Measurements from ENCODE around the gene WT1. TPM values are rescaled to one million over a fixed set of nuclear protein-coding genes. Genes with fewer than 3 reads are reported as not detected.

The WT1 gene
- total RNA-seq, 6 experiments from 2014 or later = not detected

DNA sequence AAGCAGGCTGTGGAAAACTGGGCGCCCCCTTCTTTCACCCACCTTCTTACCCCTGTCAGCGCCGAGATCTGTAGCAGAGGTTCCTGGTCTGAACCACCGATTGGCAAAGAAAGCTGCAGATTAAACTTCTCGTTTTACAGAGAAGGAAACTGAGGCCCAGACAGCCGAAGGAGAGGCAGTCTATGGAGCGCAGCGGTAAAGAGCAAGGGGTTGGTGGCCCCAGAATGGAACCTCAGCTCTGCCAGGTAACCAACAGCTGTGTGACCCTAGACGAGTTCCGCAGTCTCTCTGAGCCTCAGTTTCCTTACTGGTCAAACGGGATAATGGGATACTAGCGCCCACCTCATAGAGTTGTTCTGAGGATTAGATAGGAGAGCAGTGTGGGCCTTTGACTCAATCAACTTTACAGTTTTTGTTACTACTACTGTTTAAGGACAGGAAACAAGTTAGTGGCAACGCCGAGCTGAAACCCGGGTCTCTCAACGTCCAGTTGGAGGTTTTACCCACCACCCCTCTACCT lies 3.1 kb upstream of the WT1 start:
- H3K27me3 Mint-ChIP-seq (ENCODE audit: insufficient read depth) = peaks cover 52% of the 10 kb centered on the region

GRCh38 chr11:32437495-32438345 lies 2.4 kb upstream of the WT1 start:
- Mint-ChIP-seq H3K4me1 (ENCODE audit: low read depth) (peaks cover 11% of the 10 kb centered on the region; the same call in 1 of the 2 replicates), H3K4me3 (no peak overlapping the region), H3K27me3 (ENCODE audit: insufficient read depth) (peaks cover 59% of the 10 kb centered on the region), H3K9me3 (no peaks in the 10 kb centered on the region), H3K36me3 (ENCODE audit: low read depth) (no peaks in the 10 kb centered on the region), H3K27ac (no peak overlapping the region)
- no peak for TF ChIP-seq CTCF (IDR thresholded peaks at IDR 0.05)
- no peak for DNase-seq

More for the DNA sequence above, 3.1 kb upstream of the WT1 start:
- Mint-ChIP-seq H3K4me3 (no peak overlapping the region), H3K27ac (no peak overlapping the region), H3K9me3 (no peaks in the 10 kb centered on the region), H3K36me3 (ENCODE audit: low read depth) (no peaks in the 10 kb centered on the region), H3K4me1 (ENCODE audit: low read depth) (peaks cover 6% of the 10 kb centered on the region; the same call in 1 of the 2 replicates)
- no peak for TF ChIP-seq CTCF (IDR thresholded peaks at IDR 0.05)
- DNase-seq = no peak

- H3K4me3 Mint-ChIP-seq = no peak overlapping the region
- TF ChIP-seq CTCF (IDR thresholded peaks at IDR 0.05) = no peak
- H3K27me3 Mint-ChIP-seq (ENCODE audit: insufficient read depth) = peaks cover 67% of the 10 kb centered on the region
- no peak for DNase-seq
- H3K36me3 Mint-ChIP-seq (ENCODE audit: low read depth) = no peaks in the 10 kb centered on the region
- H3K9me3 Mint-ChIP-seq = no peaks in the 10 kb centered on the region
- peaks cover 11% of the 10 kb centered on the region; the same call in 1 of the 2 replicates for H3K4me1 Mint-ChIP-seq (ENCODE audit: low read depth)
- no peak overlapping the region for H3K27ac Mint-ChIP-seq
Observed at GRCh38 chr11:32436751-32437494, 1.6 kb upstream of the WT1 start.

- Mint-ChIP-seq H3K4me3 (no peak overlapping the region), H3K27ac (no peak overlapping the region), H3K4me1 (ENCODE audit: low read depth) (peaks cover 11% of the 10 kb centered on the region; the same call in 1 of the 2 replicates), H3K9me3 (no peaks in the 10 kb centered on the region), H3K27me3 (ENCODE audit: insufficient read depth) (peaks cover 74% of the 10 kb centered on the region), H3K36me3 (ENCODE audit: low read depth) (no peaks in the 10 kb centered on the region)
- DNase-seq = no peak
- TF ChIP-seq CTCF (IDR thresholded peaks at IDR 0.05) = no peak
Observed at GRCh38 chr11:32435942-32436750, 807 bp upstream of the WT1 start.

DNA sequence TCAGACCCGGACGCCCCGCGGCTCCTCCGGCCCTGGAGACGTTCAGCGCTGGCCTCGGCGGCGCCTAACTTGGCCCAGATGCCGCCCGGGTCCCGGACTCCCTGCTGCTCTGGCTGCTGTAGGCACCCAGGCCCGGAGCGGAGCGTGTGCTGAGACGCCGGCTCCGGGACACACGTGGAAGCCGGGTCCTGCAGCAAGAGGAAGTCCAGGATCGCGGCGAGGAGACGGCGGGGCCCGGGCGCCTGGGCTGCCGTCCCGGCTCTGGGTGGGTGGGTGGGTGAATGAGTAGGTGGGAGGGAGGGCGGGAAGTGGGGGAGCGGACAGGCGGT lies 223 bp downstream of the WT1 start:
- Mint-ChIP-seq H3K27me3 (ENCODE audit: insufficient read depth) (peaks cover 85% of the 10 kb centered on the region), H3K9me3 (no peaks in the 10 kb centered on the region), H3K27ac (no peak overlapping the region)

More for the DNA sequence above, 223 bp downstream of the WT1 start:
- Mint-ChIP-seq H3K4me3 (no peak overlapping the region), H3K36me3 (ENCODE audit: low read depth) (no peaks in the 10 kb centered on the region), H3K4me1 (ENCODE audit: low read depth) (peaks cover 11% of the 10 kb centered on the region; the same call in 1 of the 2 replicates)
- no peak for TF ChIP-seq CTCF (IDR thresholded peaks at IDR 0.05)
- DNase-seq = no peak
